ENCODE data around the gene LILRA1.
"Not testable (repeated sequence)": the region's sequence is repeated elsewhere in the genome, so short reads cannot be mapped to it uniquely, and the experiment has no call there.

The LILRA1 gene

DNA sequence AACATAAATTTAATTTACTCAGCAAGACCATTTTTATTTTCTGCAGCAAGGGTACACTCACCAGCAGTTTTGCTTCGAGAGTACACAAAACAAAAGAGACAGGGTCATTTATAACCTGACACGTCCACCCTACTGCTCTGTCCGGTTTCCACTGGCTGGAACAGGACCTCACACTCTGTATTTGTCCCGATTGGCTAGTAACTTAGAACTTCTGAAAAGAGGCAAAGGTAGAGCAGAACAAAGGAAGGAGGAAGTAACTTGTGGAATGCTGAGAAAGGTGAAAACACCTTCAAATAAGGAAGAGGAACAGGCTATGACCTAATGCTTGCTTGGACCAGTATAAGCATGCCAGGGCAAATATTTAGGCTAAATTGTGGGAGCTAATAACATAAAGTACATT is 34.5 kb downstream of the LILRA1 start:
- not testable (repeated sequence) for DNase-seq

DNA sequence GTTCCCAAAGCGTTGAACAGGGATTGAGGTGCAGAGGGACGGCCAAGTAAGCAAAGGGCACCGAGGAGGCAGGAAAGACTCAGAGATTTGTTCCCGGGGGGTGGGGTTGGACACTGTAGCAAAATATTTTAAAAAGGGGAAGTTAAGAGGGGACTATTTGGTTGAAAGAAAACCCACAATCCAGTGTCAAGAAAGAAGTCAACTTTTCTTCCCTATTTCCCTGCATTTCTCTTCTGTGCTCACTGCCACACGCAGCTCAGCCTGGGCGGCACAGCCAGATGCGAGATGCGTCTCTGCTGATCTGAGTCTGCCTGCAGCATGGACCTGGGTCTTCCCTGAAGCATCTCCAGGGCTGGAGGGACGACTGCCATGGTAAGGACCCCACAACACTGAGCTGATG is 36.8 kb downstream of the LILRA1 start, which contains the start of gene LILRB1:
TSS of gene LILRB1 (plus strand) at position 223 of the 400 bp plus-strand sequence. CDS start 590 bp downstream, outside the sequence.
- DNase-seq = not testable (repeated sequence)

DNA sequence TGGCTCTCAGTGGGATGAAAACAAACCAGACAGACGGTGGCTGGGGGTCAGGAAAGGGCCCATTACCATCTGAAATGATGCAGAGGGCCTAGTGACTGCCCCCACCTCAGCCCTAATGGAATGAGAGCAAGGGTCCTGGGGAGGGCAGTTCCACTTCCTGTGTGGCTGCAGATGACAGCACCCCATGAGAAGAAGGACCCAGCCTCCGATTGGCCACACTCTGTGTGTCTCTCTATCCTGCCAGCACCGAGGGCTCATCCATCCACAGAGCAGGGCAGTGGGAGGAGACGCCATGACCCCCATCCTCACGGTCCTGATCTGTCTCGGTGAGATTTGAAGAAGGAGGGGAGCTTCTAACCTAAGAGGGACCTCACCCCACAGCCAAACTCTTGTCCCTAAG is 37.4 kb downstream of the LILRA1 start:
- no peak for DNase-seq

DNA sequence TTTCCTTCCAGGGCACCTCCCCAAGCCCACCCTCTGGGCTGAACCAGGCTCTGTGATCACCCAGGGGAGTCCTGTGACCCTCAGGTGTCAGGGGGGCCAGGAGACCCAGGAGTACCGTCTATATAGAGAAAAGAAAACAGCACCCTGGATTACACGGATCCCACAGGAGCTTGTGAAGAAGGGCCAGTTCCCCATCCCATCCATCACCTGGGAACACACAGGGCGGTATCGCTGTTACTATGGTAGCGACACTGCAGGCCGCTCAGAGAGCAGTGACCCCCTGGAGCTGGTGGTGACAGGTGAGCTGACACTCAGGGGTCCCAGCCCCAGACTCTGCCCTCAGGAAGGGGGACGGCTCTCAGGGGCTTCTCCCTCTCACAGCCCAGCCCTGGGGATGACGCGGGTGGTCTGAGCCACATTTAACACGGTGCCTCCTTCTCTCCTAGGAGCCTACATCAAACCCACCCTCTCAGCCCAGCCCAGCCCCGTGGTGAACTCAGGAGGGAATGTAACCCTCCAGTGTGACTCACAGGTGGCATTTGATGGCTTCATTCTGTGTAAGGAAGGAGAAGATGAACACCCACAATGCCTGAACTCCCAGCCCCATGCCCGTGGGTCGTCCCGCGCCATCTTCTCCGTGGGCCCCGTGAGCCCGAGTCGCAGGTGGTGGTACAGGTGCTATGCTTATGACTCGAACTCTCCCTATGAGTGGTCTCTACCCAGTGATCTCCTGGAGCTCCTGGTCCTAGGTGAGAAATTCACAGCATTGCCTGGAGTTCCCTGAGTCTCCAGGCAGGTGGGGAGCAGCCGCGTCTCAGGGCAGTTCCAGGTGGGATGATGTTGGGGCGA is 38.3 kb downstream of the LILRA1 start:
- not testable (repeated sequence) for DNase-seq

DNA sequence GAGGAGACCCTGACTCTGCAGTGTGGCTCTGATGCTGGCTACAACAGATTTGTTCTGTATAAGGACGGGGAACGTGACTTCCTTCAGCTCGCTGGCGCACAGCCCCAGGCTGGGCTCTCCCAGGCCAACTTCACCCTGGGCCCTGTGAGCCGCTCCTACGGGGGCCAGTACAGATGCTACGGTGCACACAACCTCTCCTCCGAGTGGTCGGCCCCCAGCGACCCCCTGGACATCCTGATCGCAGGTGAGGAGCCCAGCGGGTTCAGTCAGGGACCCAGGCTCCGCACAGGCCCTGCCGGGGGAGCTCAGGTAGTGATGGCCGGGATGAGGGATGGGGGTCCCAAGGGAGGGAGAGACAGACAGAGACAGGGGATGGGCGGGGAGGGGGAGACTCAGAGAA is 39.1 kb downstream of the LILRA1 start:
- not testable (repeated sequence) for DNase-seq

DNA sequence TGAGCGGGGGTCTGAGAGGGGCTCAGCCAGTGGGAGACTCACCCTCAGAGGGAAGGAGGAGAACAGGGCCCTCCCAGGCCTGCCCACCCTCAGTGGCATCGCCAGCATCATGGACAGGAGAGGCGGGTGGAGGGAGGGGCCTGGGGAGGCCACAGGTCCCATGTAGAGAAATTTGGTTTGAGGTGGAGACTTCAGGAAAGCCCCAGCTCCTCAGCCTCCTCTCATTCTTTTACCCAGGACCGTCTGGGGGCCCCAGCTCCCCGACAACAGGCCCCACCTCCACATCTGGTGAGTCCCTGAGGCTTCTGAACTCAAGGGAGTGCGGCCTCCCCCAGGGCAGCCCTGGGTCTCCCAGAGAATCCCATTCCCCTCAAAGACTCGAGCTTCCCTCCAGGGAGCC is 40.0 kb downstream of the LILRA1 start:
- DNase-seq = no peak

DNA sequence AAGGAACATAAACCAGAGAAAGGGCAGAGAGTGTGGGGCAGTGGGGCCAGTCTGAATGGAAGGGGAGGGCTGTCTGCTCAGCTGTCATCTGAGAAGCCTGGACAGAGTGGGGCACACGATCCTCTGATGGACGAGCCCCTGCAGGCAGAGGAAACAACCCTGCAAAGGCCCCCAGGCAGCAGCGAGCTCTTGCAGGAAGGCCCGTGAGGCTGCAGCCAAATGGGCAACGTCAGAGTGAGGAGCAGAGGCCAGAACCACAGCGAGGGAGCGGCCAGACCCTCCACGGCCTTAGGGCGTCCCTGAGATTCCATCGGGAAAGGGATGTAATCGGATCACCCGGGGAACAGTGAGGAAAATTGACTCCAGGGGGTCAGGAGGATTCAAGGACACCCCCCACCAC is 42.6 kb downstream of the LILRA1 start:
- DNase-seq = peak; percentile 17

DNA sequence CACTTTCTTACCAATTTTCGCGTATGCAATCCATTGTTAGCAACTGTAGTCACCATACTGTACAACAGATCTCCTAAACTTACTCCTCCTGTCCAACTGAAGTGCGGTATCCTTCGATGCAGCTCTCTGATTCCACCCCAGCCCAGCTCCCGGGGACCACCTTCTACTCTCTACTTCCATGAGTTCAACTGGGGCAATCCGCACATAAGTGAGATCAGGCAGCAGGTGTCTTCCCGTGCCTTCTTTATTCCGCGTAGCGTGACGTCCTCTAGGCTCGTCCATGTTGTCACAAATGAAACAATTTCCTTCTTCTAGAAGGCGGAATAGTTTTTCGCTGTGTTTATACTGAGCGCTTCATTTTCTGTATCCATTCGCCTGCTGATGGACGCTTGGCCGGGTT is 45.3 kb downstream of the LILRA1 start:
- DNase-seq = no peak

DNA sequence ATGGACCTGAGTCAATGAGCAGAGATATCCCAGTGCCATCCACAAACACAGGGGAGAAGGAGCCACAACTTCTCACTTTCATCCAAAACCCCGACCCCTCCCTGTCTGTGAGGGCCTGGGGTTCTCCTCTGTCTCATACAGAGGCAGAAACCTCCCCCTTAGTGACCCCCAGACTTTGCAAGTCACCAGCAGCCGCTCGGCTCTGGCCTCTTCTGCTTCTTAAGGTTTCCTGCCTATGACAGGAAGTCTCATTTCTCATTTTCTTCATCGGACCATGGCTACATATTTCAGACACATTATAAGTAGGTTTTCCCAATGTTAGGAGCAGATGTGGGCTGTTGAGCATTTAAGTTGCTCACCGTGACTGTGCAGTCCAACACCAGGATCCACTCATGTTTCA is 49.5 kb downstream of the LILRA1 start:
- not testable (repeated sequence) for DNase-seq

DNA sequence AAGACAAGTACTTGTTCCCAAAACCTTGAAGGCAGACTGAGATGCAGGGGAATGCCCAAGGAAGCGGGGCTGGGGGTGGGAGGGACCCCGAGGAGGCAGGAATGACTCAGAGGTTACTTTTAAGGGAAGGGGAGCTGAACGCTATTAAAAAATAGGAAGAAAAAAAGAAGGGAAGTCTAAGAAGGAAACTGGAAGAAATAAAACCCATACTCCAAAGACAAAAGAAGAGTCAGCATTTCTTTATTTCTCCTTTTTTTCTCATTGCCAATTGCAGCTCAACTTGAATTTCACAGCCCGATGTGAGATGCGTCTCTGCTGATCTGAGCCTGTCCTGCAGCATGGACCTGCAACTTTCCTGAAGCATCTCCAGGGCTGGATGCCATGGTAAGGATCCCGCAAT is 50.2 kb downstream of the LILRA1 start:
- DNase-seq = not testable (repeated sequence)

DNA sequence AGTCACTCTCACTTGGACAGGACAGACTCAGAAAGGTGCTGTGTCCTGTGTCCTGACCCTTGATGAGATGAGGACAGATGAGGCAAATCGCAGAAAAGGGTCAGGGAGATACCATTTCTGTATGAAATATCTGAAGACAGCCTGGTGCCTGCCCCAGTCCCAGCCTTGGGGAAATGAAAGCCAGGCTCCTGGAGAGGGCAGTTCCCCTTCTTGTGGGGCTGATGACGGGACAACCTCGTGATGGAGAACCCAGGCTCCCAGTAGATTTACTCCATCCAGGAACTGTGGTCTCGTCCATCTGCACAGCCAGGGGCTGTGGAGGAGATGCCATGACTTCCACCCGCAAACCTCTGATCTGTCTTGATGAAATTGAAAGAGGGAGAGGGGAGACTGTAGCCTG is 50.6 kb downstream of the LILRA1 start:
- DNase-seq = no peak

DNA sequence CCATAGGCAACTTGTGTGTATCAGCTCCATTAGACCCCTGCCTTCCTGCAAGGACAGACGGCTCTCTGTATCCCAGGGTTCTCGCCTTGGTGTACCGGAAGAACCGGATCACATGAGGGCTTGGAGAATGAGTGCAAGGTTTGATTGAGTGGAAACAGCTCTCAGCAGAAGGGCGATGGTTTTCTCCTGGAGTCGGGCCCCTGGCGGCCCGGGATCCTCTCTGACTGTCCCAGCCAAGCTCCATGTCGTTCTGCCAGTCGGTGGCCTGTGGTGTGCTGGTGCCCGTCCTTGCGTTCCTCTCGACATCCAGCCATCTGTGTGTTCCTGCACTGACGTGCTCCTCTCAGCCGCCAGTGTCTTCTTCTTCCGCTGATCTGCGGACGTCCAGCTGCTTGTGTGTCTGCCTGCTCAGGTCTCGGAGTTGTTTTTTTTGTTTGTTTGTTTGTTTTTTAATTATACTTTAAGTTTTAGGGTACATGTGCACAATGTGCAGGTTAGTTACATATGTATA is 53.0 kb downstream of the LILRA1 start:
- no peak for DNase-seq

DNA sequence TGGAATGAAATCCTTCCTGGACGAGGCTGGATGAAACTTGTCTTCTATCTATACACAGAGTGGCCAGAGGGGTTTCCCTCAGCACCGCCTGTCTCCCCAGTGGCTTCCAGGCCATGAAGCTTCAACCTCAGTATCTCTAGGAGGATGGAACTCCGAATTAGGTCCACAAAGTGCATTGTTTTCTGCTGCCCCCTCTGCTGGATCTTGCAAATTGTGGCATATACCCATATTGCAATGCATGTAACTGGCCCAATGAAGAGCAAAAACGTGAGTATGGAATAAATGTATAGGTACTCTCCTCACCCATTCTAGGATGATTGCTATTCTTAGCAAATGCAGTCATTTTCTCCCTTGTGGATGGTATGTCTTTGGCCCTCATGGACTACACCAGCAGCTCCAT is 54.7 kb downstream of the LILRA1 start:
- DNase-seq = no peak

DNA sequence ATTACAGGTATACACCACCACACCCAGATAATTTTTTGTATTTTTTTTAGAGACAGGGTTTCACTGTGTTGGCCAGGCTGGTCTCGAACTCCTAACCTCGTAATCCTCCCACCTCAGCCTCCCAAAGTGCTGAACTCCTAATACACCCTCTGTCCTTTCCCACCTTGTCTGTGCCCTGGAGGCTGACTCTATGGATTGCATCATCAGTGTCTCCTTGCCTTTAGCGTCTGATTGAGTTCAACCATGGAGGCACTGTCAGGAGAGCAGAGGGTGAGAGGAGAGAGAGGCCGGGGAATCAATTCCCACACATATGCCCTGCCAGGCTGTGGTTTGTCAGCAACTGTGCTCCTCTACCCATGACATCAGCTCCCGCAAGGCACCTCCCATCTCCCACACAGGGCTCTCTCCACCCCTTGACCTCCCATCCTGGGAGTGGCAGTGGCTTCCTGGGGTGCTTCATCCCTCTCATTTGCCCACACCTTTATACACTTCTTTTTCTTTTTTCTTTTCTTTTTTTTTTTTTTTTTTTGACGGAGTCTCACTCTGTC is 56.8 kb downstream of the LILRA1 start:
- DNase-seq = no peak
